ENCODE results near the gene LPP.

DNA sequence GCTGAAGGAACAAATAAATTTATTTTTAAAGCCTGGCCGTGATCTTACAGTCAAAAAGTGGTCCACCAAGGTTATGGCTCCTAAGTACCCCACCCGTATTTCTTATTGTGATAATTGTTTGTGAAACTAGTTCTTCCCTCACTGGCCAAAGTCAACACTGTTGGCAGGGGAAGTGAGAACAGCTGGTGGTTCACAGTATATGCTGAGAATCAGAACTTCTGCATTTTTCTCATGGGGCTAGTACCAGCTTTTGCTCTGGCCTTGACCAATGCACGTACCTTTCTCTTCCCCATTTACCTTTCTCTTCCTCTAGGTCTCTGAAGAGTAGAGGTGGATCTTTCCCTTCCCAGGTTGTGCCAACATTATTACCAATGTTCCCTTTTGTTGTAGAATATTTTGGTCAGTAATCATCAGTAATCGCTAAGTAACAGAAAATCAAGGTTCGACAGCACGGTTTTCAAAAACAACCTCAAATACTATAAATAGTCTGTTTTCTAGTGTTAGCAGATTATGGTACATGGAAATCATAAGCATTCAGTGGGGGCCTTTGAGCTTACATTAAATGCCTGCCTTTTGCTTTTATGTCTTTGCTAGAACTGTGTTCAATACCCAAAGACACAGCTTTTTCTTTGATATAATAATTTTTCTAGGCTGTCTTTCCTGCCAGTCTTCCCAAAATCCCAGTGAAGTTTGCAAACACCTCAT, 268.0 kb downstream of the LPP start:
- TF ChIP-seq, protein P1, sequence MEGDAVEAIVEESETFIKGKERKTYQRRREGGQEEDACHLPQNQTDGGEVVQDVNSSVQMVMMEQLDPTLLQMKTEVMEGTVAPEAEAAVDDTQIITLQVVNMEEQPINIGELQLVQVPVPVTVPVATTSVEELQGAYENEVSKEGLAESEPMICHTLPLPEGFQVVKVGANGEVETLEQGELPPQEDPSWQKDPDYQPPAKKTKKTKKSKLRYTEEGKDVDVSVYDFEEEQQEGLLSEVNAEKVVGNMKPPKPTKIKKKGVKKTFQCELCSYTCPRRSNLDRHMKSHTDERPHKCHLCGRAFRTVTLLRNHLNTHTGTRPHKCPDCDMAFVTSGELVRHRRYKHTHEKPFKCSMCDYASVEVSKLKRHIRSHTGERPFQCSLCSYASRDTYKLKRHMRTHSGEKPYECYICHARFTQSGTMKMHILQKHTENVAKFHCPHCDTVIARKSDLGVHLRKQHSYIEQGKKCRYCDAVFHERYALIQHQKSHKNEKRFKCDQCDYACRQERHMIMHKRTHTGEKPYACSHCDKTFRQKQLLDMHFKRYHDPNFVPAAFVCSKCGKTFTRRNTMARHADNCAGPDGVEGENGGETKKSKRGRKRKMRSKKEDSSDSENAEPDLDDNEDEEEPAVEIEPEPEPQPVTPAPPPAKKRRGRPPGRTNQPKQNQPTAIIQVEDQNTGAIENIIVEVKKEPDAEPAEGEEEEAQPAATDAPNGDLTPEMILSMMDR (conservative IDR thresholded peaks at IDR 0.05; ENCODE audit: low read depth, low read length), result no peak
- no peak for TF ChIP-seq EZH2phosphoT487 (IDR thresholded peaks at IDR 0.05; ENCODE audit: borderline replicate concordance, low read length)

All from PC-3 (cell line).